Liver (tissue), 3 donors: ENCODE measurements around the gene LRP4.

ENCODE experiments used
- CTCF ChIP-seq: fragments of 150-350 bp; IDR thresholded peaks from 2 replicates; pipeline ENCODE4 v1.5.1; 2017; ENCODE audit warnings: improper control_type of control experiment, low read depth, low read length; ENCODE audit not compliant: missing input control
- GABPA ChIP-seq, 2 donors: IDR thresholded peaks in 1 of 2; conservative IDR thresholded peaks in 1 of 2; 2 replicates each; pipeline ENCODE4 v1.6.1; 2016; ENCODE audit warnings: antibody characterized with exemption in 2 of 2, mild to moderate bottlenecking in 1 of 2, moderate library complexity in 1 of 2
- HNF4A ChIP-seq, 2 donors: conservative IDR thresholded peaks; 2 replicates each; pipeline ENCODE4 v1.6.1; 2016; ENCODE audit warnings: antibody characterized with exemption in 2 of 2, mild to moderate bottlenecking in 2 of 2
- HNF4G ChIP-seq: IDR thresholded peaks from 2 replicates; pipeline ENCODE4 v1.6.1; 2016; ENCODE audit warnings: antibody characterized with exemption
- JUND ChIP-seq, 2 donors: IDR thresholded peaks; 2 replicates each; pipeline ENCODE4 v1.6.1; 2016; ENCODE audit warnings: antibody characterized with exemption in 2 of 2
- RAD21 ChIP-seq, 2 donors: IDR thresholded peaks; 2 replicates each; pipeline ENCODE4 v1.6.1; 2016; ENCODE audit warnings: antibody characterized with exemption in 2 of 2, mild to moderate bottlenecking in 2 of 2
- RXRA ChIP-seq, 2 donors: IDR thresholded peaks; 2 replicates each; pipeline ENCODE4 v1.6.1; 2017 to 2018; ENCODE audit warnings: antibody characterized with exemption in 2 of 2, mild to moderate bottlenecking in 1 of 2
- SP1 ChIP-seq: IDR thresholded peaks from 2 replicates; pipeline ENCODE4 v1.6.1; 2018; ENCODE audit warnings: antibody characterized with exemption, mild to moderate bottlenecking
- YY1 ChIP-seq: IDR thresholded peaks from 2 replicates; pipeline ENCODE4 v1.6.1; 2016; ENCODE audit warnings: antibody characterized with exemption, mild to moderate bottlenecking
- ZBTB33 ChIP-seq: IDR thresholded peaks from 2 replicates; pipeline ENCODE4 v1.6.1; 2016; ENCODE audit warnings: antibody characterized with exemption
- TF ChIP-seq, protein P1 (sequence below): IDR thresholded peaks from 2 replicates; pipeline ENCODE4 v1.6.1; 2016; ENCODE audit warnings: antibody characterized with exemption
- TF ChIP-seq, protein P2 (sequence below): IDR thresholded peaks from 2 replicates; pipeline ENCODE4 v1.6.1; 2016; ENCODE audit warnings: antibody characterized with exemption, mild to moderate bottlenecking
- TF ChIP-seq, protein P3 (sequence below): IDR thresholded peaks from 2 replicates; pipeline ENCODE4 v1.6.1; 2016; ENCODE audit warnings: antibody characterized with exemption
- donor health status: healthy.
- donor health status: healthy.

DNA sequence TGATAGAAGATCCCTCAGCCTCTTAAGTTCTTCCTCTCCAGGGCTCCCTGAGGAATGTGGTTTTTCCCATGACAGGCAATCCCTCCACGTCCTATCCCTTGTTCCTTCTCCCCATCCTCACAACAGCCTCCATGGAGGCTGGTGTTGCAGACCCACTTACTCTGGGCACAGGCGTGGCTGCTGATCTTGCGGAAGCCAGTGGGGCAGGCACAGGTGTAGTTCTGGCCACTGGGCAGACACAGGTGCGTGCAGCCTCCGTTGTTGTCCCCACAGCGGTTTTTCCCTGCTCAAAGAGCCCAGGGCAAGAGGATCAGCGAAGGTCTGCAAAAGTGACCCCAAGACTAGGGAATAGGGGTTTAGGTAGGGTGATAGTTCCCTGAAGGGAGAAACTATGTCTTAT, 29.1 kb downstream of the LRP4 start:
- TF ChIP-seq JUND (IDR thresholded peaks at IDR 0.05): no peak
- no peak for TF ChIP-seq YY1
- no peak for TF ChIP-seq CTCF
- TF ChIP-seq, protein P1, sequence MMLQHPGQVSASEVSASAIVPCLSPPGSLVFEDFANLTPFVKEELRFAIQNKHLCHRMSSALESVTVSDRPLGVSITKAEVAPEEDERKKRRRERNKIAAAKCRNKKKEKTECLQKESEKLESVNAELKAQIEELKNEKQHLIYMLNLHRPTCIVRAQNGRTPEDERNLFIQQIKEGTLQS: no peak
- TF ChIP-seq, protein P2, sequence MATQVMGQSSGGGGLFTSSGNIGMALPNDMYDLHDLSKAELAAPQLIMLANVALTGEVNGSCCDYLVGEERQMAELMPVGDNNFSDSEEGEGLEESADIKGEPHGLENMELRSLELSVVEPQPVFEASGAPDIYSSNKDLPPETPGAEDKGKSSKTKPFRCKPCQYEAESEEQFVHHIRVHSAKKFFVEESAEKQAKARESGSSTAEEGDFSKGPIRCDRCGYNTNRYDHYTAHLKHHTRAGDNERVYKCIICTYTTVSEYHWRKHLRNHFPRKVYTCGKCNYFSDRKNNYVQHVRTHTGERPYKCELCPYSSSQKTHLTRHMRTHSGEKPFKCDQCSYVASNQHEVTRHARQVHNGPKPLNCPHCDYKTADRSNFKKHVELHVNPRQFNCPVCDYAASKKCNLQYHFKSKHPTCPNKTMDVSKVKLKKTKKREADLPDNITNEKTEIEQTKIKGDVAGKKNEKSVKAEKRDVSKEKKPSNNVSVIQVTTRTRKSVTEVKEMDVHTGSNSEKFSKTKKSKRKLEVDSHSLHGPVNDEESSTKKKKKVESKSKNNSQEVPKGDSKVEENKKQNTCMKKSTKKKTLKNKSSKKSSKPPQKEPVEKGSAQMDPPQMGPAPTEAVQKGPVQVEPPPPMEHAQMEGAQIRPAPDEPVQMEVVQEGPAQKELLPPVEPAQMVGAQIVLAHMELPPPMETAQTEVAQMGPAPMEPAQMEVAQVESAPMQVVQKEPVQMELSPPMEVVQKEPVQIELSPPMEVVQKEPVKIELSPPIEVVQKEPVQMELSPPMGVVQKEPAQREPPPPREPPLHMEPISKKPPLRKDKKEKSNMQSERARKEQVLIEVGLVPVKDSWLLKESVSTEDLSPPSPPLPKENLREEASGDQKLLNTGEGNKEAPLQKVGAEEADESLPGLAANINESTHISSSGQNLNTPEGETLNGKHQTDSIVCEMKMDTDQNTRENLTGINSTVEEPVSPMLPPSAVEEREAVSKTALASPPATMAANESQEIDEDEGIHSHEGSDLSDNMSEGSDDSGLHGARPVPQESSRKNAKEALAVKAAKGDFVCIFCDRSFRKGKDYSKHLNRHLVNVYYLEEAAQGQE: no peak
- no peak for TF ChIP-seq SP1
- no peak for TF ChIP-seq RXRA (IDR thresholded peaks at IDR 0.05)
- TF ChIP-seq ZBTB33: no peak
- TF ChIP-seq, protein P3, sequence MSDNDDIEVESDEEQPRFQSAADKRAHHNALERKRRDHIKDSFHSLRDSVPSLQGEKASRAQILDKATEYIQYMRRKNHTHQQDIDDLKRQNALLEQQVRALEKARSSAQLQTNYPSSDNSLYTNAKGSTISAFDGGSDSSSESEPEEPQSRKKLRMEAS: no peak
- no peak for TF ChIP-seq HNF4A (conservative IDR thresholded peaks at IDR 0.05)
- no peak for TF ChIP-seq GABPA (IDR thresholded peaks at IDR 0.05 in 1 of 2, conservative IDR thresholded peaks at IDR 0.05 in 1 of 2)
- no peak for TF ChIP-seq HNF4G
- TF ChIP-seq RAD21 (IDR thresholded peaks at IDR 0.05): no peak
